Trophoblast cell (in vitro differentiated cells and primary cell): ENCODE data around the gene BLACAT1.

Experiments
- DNase-seq, 2 donors: peaks; one replicate each; pipeline ENCODE4 v3.0.0-alpha.2; 2016
- H2AFZ ChIP-seq: 2 replicates; pipeline ENCODE4 v1.6.1; 2013; ENCODE audit warnings: low read length, moderate library complexity, mild to moderate bottlenecking; ENCODE audit not compliant: insufficient read depth, poor library complexity
- H2AK5ac ChIP-seq: 2 replicates; pipeline ENCODE4 v1.6.1; 2013; ENCODE audit warnings: mild to moderate bottlenecking, low read length
- H2BK120ac ChIP-seq: 2 replicates; pipeline ENCODE4 v1.6.1; 2013; ENCODE audit warnings: low read length, mild to moderate bottlenecking, moderate library complexity; ENCODE audit not compliant: insufficient read depth, poor library complexity
- H2BK12ac ChIP-seq: 2 replicates; pipeline ENCODE4 v1.6.1; 2013; ENCODE audit warnings: mild to moderate bottlenecking, low read length, moderate library complexity
- H2BK5ac ChIP-seq: 2 replicates; pipeline ENCODE4 v1.6.1; 2013; ENCODE audit warnings: low read length, low read depth, moderate library complexity, mild to moderate bottlenecking; ENCODE audit not compliant: poor library complexity
- H3K14ac ChIP-seq: 2 replicates; pipeline ENCODE4 v1.6.1; 2013; ENCODE audit warnings: mild to moderate bottlenecking, low read length
- H3K18ac ChIP-seq: 2 replicates; pipeline ENCODE4 v1.6.1; 2013; ENCODE audit warnings: mild to moderate bottlenecking, low read length
- H3K23ac ChIP-seq: 2 replicates; pipeline ENCODE4 v1.6.1; 2013; ENCODE audit warnings: low read length
- H3K27ac ChIP-seq: 2 replicates; pipeline ENCODE4 v1.5.1; 2013; ENCODE audit warnings: low read depth, mild to moderate bottlenecking, inconsistent platforms, low read length, moderate library complexity
- H3K27me3 ChIP-seq: 2 replicates; pipeline ENCODE4 v1.6.1; 2013; ENCODE audit warnings: inconsistent platforms, mild to moderate bottlenecking, low read length, moderate library complexity; ENCODE audit not compliant: insufficient read depth
- H3K36me3 ChIP-seq, 2 experiments: 1 replicate in 1 of 2; 2 replicates in 1 of 2; pipeline ENCODE4 v1.6.1; 2013; ENCODE audit warnings: low read length in 2 of 2, mild to moderate bottlenecking in 2 of 2, moderate library complexity in 1 of 2; ENCODE audit not compliant: insufficient read depth in 2 of 2, control insufficient read depth in 1 of 2
- H3K4ac ChIP-seq: 2 replicates; pipeline ENCODE4 v1.6.1; 2013; ENCODE audit warnings: low read depth, mild to moderate bottlenecking, low read length, moderate library complexity
- H3K4me1 ChIP-seq, 2 experiments: 1 replicate in 1 of 2; 2 replicates in 1 of 2; pipeline ENCODE4 v1.6.1; 2013; ENCODE audit warnings: low read length in 2 of 2, mild to moderate bottlenecking in 2 of 2, moderate library complexity in 1 of 2; ENCODE audit not compliant: insufficient read depth in 2 of 2, control insufficient read depth in 1 of 2
- H3K4me2 ChIP-seq: 2 replicates; pipeline ENCODE4 v1.6.1; 2013; ENCODE audit warnings: inconsistent platforms, mild to moderate bottlenecking, low read length, moderate library complexity
- H3K4me3 ChIP-seq: 2 replicates; pipeline ENCODE4 v1.5.1; 2013; ENCODE audit warnings: mild to moderate bottlenecking, low read depth, low read length, inconsistent platforms
- H3K79me1 ChIP-seq: one replicate; pipeline ENCODE4 v1.6.1; 2013; ENCODE audit warnings: low read length
- H3K79me2 ChIP-seq: 2 replicates; pipeline ENCODE4 v1.6.1; 2013; ENCODE audit warnings: low read length, mild to moderate bottlenecking; ENCODE audit not compliant: control insufficient read depth, insufficient read depth, poor library complexity
- H3K9ac ChIP-seq: 2 replicates; pipeline ENCODE4 v1.6.1; 2013; ENCODE audit warnings: mild to moderate bottlenecking, low read length
- H3K9me3 ChIP-seq: 2 replicates; pipeline ENCODE4 v1.6.1; 2013; ENCODE audit warnings: low read depth, mild to moderate bottlenecking, control low read depth, inconsistent platforms, low read length; ENCODE audit not compliant: insufficient read depth
- H4K12ac ChIP-seq: 2 replicates; pipeline ENCODE4 v1.6.1; 2013; ENCODE audit warnings: low read depth, mild to moderate bottlenecking, low read length, moderate library complexity
- H4K8ac ChIP-seq: 2 replicates; pipeline ENCODE4 v1.6.1; 2013; ENCODE audit warnings: low read depth, mild to moderate bottlenecking, low read length, moderate library complexity
- H4K91ac ChIP-seq: one replicate; pipeline ENCODE4 v1.6.1; 2013; ENCODE audit warnings: low read depth, mild to moderate bottlenecking, low read length, moderate library complexity
- WGBS: extraction: QIAGEN DNeasy Blood & Tissue Kit; methylation state at CpG from one replicate; pipeline ENCODE4 v1.1.7; 2013; ENCODE audit warnings: missing lambda C conversion rate; ENCODE audit not compliant: insufficient read length, insufficient coverage; ENCODE audit errors: extremely low coverage; 5-methylcytosine and 5-hydroxymethylcytosine counted together

Gene BLACAT1

GRCh38 chr1:205496661-205497060, 40.8 kb upstream of the BLACAT1 start:
- Histone ChIP-seq H3K79me1 (peaks cover 5% of the 10 kb centered on the region), H2AK5ac (no peak overlapping the region), H3K18ac (no peak overlapping the region), H3K27ac (no peak overlapping the region), H4K12ac (no peak overlapping the region), H4K8ac (no peak overlapping the region), H2BK12ac (no peak overlapping the region), H3K79me2 (no peaks in the 10 kb centered on the region), H3K4me2 (no peak overlapping the region), H3K27me3 (no peaks in the 10 kb centered on the region), H3K9me3 (no peaks in the 10 kb centered on the region), H4K91ac (no peak overlapping the region), H3K4me1 (peaks cover 13 to 27% of the 10 kb centered on the region in 2 experiments), H2BK120ac (no peak overlapping the region), H2BK5ac (no peak overlapping the region), H3K14ac (no peak overlapping the region), H2AFZ (no peak overlapping the region), H3K4ac (no peak overlapping the region), H3K4me3 (no peak overlapping the region), H3K23ac (no peak overlapping the region), H3K36me3 (no peaks in the 10 kb centered on the region), H3K9ac (no peak overlapping the region)
- WGBS: no CpG with 5 or more reads among the region's 1 CpG
- DNase-seq: no peak

GRCh38 chr1:205495237-205495823, 39.5 kb upstream of the BLACAT1 start:
- DNase-seq: no peak
- Histone ChIP-seq H3K27me3 (no peaks in the 10 kb centered on the region), H4K8ac (no peak overlapping the region), H3K18ac (no peak overlapping the region), H3K14ac (no peak overlapping the region), H3K4ac (no peak overlapping the region), H3K4me1 (peaks cover 9 to 19% of the 10 kb centered on the region in 2 experiments), H2BK5ac (no peak overlapping the region), H2BK120ac (no peak overlapping the region), H3K23ac (no peak overlapping the region), H3K79me1 (peaks cover 5% of the 10 kb centered on the region), H3K27ac (no peak overlapping the region), H3K9me3 (no peaks in the 10 kb centered on the region), H3K4me3 (no peak overlapping the region), H3K4me2 (no peak overlapping the region), H4K91ac (no peak overlapping the region), H4K12ac (no peak overlapping the region), H2AK5ac (no peak overlapping the region), H2AFZ (no peak overlapping the region), H3K9ac (no peak overlapping the region), H3K36me3 (no peaks in the 10 kb centered on the region), H2BK12ac (no peak overlapping the region), H3K79me2 (no peaks in the 10 kb centered on the region)
- no CpG with 5 or more reads among the region's 9 CpGs for WGBS

GRCh38 chr1:205494115-205494514, 38.3 kb upstream of the BLACAT1 start:
- H3K9ac ChIP-seq: no peak overlapping the region
- H2BK5ac ChIP-seq: no peak overlapping the region
- H2BK12ac ChIP-seq: no peak overlapping the region
- no peak overlapping the region for H4K8ac ChIP-seq
- H3K18ac ChIP-seq: no peak overlapping the region
- no peak overlapping the region for H2AFZ ChIP-seq
- no peaks in the 10 kb centered on the region for H3K79me2 ChIP-seq
- no peak overlapping the region for H2BK120ac ChIP-seq
- H3K4ac ChIP-seq: no peak overlapping the region
- no peak for DNase-seq
- no peak overlapping the region for H3K4me3 ChIP-seq
- H2AK5ac ChIP-seq: no peak overlapping the region
- H3K79me1 ChIP-seq: peaks cover 8% of the 10 kb centered on the region
- no peaks in the 10 kb centered on the region for H3K9me3 ChIP-seq
- H3K4me1 ChIP-seq: peaks cover 11 to 18% of the 10 kb centered on the region in 2 experiments
- no peak overlapping the region for H4K91ac ChIP-seq
- no peak overlapping the region for H3K23ac ChIP-seq
- no peak overlapping the region for H3K4me2 ChIP-seq
- H4K12ac ChIP-seq: no peak overlapping the region
- no peaks in the 10 kb centered on the region for H3K36me3 ChIP-seq
- H3K27me3 ChIP-seq: no peaks in the 10 kb centered on the region
- H3K14ac ChIP-seq: no peak overlapping the region
- WGBS: no CpG with 5 or more reads among the region's 4 CpGs
- no peak overlapping the region for H3K27ac ChIP-seq

- no CpG with 5 or more reads among the region's 11 CpGs for WGBS
- no peak overlapping the region for H3K18ac ChIP-seq
- H2AK5ac ChIP-seq: no peak overlapping the region
- H3K14ac ChIP-seq: no peak overlapping the region
- H3K4me2 ChIP-seq: no peak overlapping the region
- no peaks in the 10 kb centered on the region for H3K36me3 ChIP-seq
- no peak overlapping the region for H3K23ac ChIP-seq
- H3K4me3 ChIP-seq: no peak overlapping the region
- H4K12ac ChIP-seq: no peak overlapping the region
- no peak overlapping the region for H3K27ac ChIP-seq
- H3K4me1 ChIP-seq: peaks cover 11 to 18% of the 10 kb centered on the region in 2 experiments
- DNase-seq: peak in 1 of 2 donors; percentile 13
- peak overlapping the region; percentile 12 for H4K91ac ChIP-seq
- no peak overlapping the region for H2AFZ ChIP-seq
- H3K27me3 ChIP-seq: no peaks in the 10 kb centered on the region
- H3K9ac ChIP-seq: no peak overlapping the region
- peaks cover 8% of the 10 kb centered on the region for H3K79me1 ChIP-seq
- H3K79me2 ChIP-seq: no peaks in the 10 kb centered on the region
- no peak overlapping the region for H3K4ac ChIP-seq
- no peaks in the 10 kb centered on the region for H3K9me3 ChIP-seq
- H2BK5ac ChIP-seq: no peak overlapping the region
- H2BK12ac ChIP-seq: peak overlapping the region; percentile 25
- no peak overlapping the region for H4K8ac ChIP-seq
- peak overlapping the region; percentile 29 for H2BK120ac ChIP-seq
Measured at GRCh38 chr1:205493241-205494085, 37.6 kb upstream of the BLACAT1 start.
